OCI-LY1 (cell line): ENCODE measurements around the gene AKT1.

Experiments
- H2AFZ ChIP-seq: fragments of 200-600 bp; sonication (generic), shearing (Covaris generic); 2 replicates; pipeline ENCODE4 v1.6.0; 2014; ENCODE audit warnings: antibody characterized with exemption, mild to moderate bottlenecking, low read length
- H3F3A ChIP-seq: fragments of 200-600 bp; sonication (generic), shearing (Covaris generic); 2 replicates; pipeline ENCODE4 v1.6.0; 2014; ENCODE audit warnings: mild to moderate bottlenecking, antibody characterized with exemption, low read length, moderate library complexity; ENCODE audit not compliant: insufficient read depth
- H3K27ac ChIP-seq: fragments of 200-600 bp; sonication (generic); 2 replicates; pipeline ENCODE4 v1.5.1; 2014; ENCODE audit warnings: low read length, mixed run types, mild to moderate bottlenecking, low read depth; ENCODE audit not compliant: poor library complexity, severe bottlenecking
- H3K27me3 ChIP-seq: fragments of 200-600 bp; sonication (generic); 2 replicates; pipeline ENCODE4 v1.6.0; 2014; ENCODE audit warnings: antibody characterized with exemption, mild to moderate bottlenecking, low read length, moderate library complexity; ENCODE audit not compliant: insufficient read depth
- H3K36me3 ChIP-seq: fragments of 200-600 bp; sonication (generic); 2 replicates; pipeline ENCODE4 v1.6.1; 2014; ENCODE audit warnings: mild to moderate bottlenecking, antibody characterized with exemption, low read length, moderate library complexity, mixed read lengths; ENCODE audit not compliant: insufficient read depth
- H3K4me1 ChIP-seq: fragments of 200-600 bp; sonication (generic); 2 replicates; pipeline ENCODE4 v1.5.1; 2014; ENCODE audit warnings: mild to moderate bottlenecking, low read length, moderate library complexity; ENCODE audit not compliant: insufficient read depth, severe bottlenecking
- H3K4me2 ChIP-seq: fragments of 200-600 bp; sonication (generic), shearing (Covaris generic); 2 replicates; pipeline ENCODE4 v1.6.1; 2014; ENCODE audit warnings: low read length
- H3K4me3 ChIP-seq: fragments of 200-600 bp; sonication (generic); 2 replicates; pipeline ENCODE4 v1.5.1; 2014; ENCODE audit warnings: low read length, low read depth, mild to moderate bottlenecking, mixed read lengths; ENCODE audit not compliant: poor library complexity, severe bottlenecking
- H3K79me2 ChIP-seq: fragments of 200-600 bp; shearing (Covaris generic); 2 replicates; pipeline ENCODE4 v1.6.1; 2016; ENCODE audit warnings: mixed run types, low read length, mixed read lengths; ENCODE audit not compliant: insufficient read depth
- H3K9ac ChIP-seq: fragments of 200-600 bp; sonication (generic), shearing (Covaris generic); 2 replicates; pipeline ENCODE4 v1.6.1; 2014; ENCODE audit warnings: mild to moderate bottlenecking, low read length, mixed read lengths
- H3K9me2 ChIP-seq: fragments of 200-600 bp; sonication (generic), shearing (Covaris generic); 2 replicates; pipeline ENCODE4 v1.6.1; 2014; ENCODE audit warnings: low read depth, mild to moderate bottlenecking, low read length, mixed read lengths
- H3K9me3 ChIP-seq: fragments of 200-600 bp; shearing (Covaris generic); 2 replicates; pipeline ENCODE4 v1.6.1; 2014; ENCODE audit warnings: low read length, mixed read lengths
- H4K20me1 ChIP-seq: fragments of 200-600 bp; sonication (generic), shearing (Covaris generic); 2 replicates; pipeline ENCODE4 v1.6.0; 2016; ENCODE audit warnings: mild to moderate bottlenecking, low read length; ENCODE audit not compliant: insufficient read depth
- CTCF ChIP-seq: fragments of 200-600 bp; sonication (generic), shearing (Covaris generic); IDR thresholded peaks from 2 replicates; pipeline ENCODE4 v1.5.1; 2017; ENCODE audit warnings: mild to moderate bottlenecking, antibody characterized with exemption, low read length, moderate library complexity, mixed read lengths
- EZH2 ChIP-seq: fragments of 200-600 bp; sonication (generic), shearing (Covaris generic); IDR thresholded peaks from 2 replicates; pipeline ENCODE4 v1.8.0; 2017; ENCODE audit warnings: borderline replicate concordance, mixed run types, mild to moderate bottlenecking, antibody characterized with exemption, low read length, moderate library complexity, mixed read lengths

AKT1 gene

GRCh38 chr14:104791425-104791824, 4.1 kb downstream of the AKT1 start:
- Histone ChIP-seq H3K79me2 (no peaks in the 10 kb centered on the region), H3F3A (no peaks in the 10 kb centered on the region), H2AFZ (no peak overlapping the region), H3K9me2 (no peaks in the 10 kb centered on the region), H3K4me2 (no peak overlapping the region), H3K9ac (no peak overlapping the region), H3K4me3 (no peak overlapping the region), H3K36me3 (peaks cover 21% of the 10 kb centered on the region; the same call in 1 of the 2 replicates), H3K9me3 (no peaks in the 10 kb centered on the region), H3K4me1 (peaks cover 26% of the 10 kb centered on the region), H4K20me1 (no peaks in the 10 kb centered on the region), H3K27me3 (no peaks in the 10 kb centered on the region), H3K27ac (no peak overlapping the region)
- no peak for TF ChIP-seq EZH2
- TF ChIP-seq CTCF = no peak

GRCh38 chr14:104789752-104790743, 5.5 kb downstream of the AKT1 start:
- TF ChIP-seq CTCF = no peak
- Histone ChIP-seq H3K4me3 (no peak overlapping the region), H3K27me3 (no peaks in the 10 kb centered on the region), H3F3A (no peaks in the 10 kb centered on the region), H3K9me2 (no peaks in the 10 kb centered on the region), H3K79me2 (no peaks in the 10 kb centered on the region), H3K9me3 (no peaks in the 10 kb centered on the region), H3K4me2 (no peak overlapping the region), H2AFZ (no peak overlapping the region), H3K9ac (no peak overlapping the region), H3K4me1 (peaks cover 20% of the 10 kb centered on the region), H4K20me1 (no peaks in the 10 kb centered on the region), H3K36me3 (peaks cover 21% of the 10 kb centered on the region; the same call in 1 of the 2 replicates), H3K27ac (no peak overlapping the region)

- H3K4me3 ChIP-seq = no peak overlapping the region
- no peak overlapping the region for H3K4me2 ChIP-seq
- H3K79me2 ChIP-seq = no peaks in the 10 kb centered on the region
- no peaks in the 10 kb centered on the region for H4K20me1 ChIP-seq
- peaks cover 14% of the 10 kb centered on the region for H3K4me1 ChIP-seq
- H3K9me2 ChIP-seq = no peaks in the 10 kb centered on the region
- no peak overlapping the region for H3K9ac ChIP-seq
- peaks cover 21% of the 10 kb centered on the region; the same call in 1 of the 2 replicates for H3K36me3 ChIP-seq
- TF ChIP-seq EZH2 = no peak
- no peak for TF ChIP-seq CTCF
- H2AFZ ChIP-seq = no peak overlapping the region
- H3K9me3 ChIP-seq = no peaks in the 10 kb centered on the region
- no peaks in the 10 kb centered on the region for H3F3A ChIP-seq
- no peak overlapping the region for H3K27ac ChIP-seq
- H3K27me3 ChIP-seq = no peaks in the 10 kb centered on the region
Measured at GRCh38 chr14:104788873-104789663, 6.5 kb downstream of the AKT1 start.
